ENCODE results near the gene TSLP. TPM values are rescaled to one million over a fixed set of nuclear protein-coding genes. Genes with fewer than 3 reads are reported as not detected.

The TSLP gene
- total RNA-seq, 1 experiment from 2014 or later, result not detected

DNA sequence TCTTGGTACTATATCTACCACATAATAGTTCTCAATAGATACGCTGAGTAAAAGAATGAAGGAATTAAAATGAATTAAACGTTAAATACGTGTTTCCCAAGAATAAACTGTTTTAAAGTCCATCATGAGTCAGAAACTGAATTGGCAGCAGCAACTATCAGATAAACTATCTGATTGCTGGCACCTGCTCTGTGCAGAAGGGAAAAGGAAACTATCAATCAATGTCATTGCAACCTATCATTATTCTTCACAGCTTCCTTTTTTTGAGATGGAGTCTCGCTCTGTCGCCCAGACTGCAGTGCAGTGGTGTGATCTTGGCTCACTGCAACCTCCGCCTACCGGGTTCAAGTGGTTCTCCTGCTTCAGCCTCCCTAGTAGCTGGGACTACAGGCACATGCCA lies 11.8 kb downstream of the TSLP start:
- POLR2A ChIA-PET (ENCODE audit: unreplicated experiment), result no interaction called here
- Histone ChIP-seq H3K36me3 (ENCODE audit: low read depth, low read length) (no peaks in the 10 kb centered on the region), H3K79me2 (ENCODE audit: low read length) (no peaks in the 10 kb centered on the region), H4K20me1 (ENCODE audit: low read length) (no peaks in the 10 kb centered on the region), H3K27me3 (ENCODE audit: low read length) (no peaks in the 10 kb centered on the region), H3F3A (ENCODE audit: low read length, unreplicated experiment) (no peaks in the 10 kb centered on the region), H3K9me2 (replicated peaks; ENCODE audit: low read length) (no peaks in the 10 kb centered on the region), H3K4me3 (ENCODE audit: low read length) (no peak overlapping the region), H3K9ac (ENCODE audit: low read length) (no peak overlapping the region), H2AFZ (ENCODE audit: low read length) (no peak overlapping the region), H3K9me3 (ENCODE audit: low read length) (no peaks in the 10 kb centered on the region), H3K27ac (ENCODE audit: low read length) (no peak overlapping the region), H3K4me2 (ENCODE audit: low read length) (no peak overlapping the region), H3K4me1 (ENCODE audit: insufficient read depth, low read length) (no peaks in the 10 kb centered on the region)
- TF ChIP-seq EZH2 (IDR thresholded peaks at IDR 0.05; ENCODE audit: low read length, unreplicated experiment) (no peak), EZH2phosphoT487 (IDR thresholded peaks at IDR 0.05; ENCODE audit: borderline replicate concordance, low read length) (no peak)
- TF ChIP-seq, protein P1, sequence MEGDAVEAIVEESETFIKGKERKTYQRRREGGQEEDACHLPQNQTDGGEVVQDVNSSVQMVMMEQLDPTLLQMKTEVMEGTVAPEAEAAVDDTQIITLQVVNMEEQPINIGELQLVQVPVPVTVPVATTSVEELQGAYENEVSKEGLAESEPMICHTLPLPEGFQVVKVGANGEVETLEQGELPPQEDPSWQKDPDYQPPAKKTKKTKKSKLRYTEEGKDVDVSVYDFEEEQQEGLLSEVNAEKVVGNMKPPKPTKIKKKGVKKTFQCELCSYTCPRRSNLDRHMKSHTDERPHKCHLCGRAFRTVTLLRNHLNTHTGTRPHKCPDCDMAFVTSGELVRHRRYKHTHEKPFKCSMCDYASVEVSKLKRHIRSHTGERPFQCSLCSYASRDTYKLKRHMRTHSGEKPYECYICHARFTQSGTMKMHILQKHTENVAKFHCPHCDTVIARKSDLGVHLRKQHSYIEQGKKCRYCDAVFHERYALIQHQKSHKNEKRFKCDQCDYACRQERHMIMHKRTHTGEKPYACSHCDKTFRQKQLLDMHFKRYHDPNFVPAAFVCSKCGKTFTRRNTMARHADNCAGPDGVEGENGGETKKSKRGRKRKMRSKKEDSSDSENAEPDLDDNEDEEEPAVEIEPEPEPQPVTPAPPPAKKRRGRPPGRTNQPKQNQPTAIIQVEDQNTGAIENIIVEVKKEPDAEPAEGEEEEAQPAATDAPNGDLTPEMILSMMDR (conservative IDR thresholded peaks at IDR 0.05; ENCODE audit: low read depth, low read length), result no peak
- DNase-seq (no peak), ATAC-seq (no peak)
- intact Hi-C loops (cut with micrococcal nuclease), result no loop called here
- CTCF ChIA-PET, result no interaction called here
- BruUV-seq (replicated peaks), result no TSS peak

DNA sequence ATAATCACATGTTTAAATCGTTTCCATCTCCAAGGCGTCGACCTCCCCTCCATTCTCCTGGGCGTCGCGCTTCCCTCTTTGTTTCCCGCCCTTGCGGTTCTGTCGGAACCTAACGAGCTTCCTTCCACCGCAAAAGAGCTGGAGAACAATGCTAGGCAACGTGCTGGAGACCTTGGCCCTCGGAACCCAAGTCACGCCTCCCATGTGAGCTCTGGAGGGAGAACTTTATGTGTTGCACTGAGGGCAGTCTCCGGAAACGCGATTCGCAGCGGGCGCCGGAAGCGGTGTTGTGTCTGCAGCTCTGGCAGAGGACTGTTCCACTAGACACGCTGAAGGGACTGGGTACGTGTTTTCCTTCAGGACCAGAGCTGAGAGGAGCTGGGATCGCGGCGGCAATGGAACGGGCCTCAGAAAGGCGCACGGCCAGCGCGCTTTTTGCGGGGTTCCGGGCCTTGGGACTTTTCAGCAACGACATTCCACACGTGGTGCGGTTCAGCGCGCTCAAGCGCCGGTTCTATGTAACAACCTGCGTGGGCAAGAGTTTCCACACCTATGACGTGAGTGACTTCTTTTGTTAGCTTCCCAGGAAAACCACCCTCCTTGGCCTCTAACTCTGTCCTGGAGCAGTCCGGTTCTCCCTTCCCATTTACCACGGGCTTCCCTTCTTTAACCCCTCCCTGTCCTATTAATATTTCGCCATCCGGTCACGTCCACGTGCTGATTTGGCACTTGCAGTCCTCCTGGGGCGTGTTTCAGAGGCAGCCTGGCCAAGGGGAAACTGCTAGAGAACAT lies 20.7 kb downstream of the TSLP start, which contains the start of gene WDR36:
Gene WDR36 (plus strand): TSS at position 287 of the 792 bp plus-strand sequence. CDS start 109 bp downstream, at position 396.
- Histone ChIP-seq H3K79me2 (ENCODE audit: low read length) (peaks cover 46% of the 10 kb centered on the region), H3K4me1 (ENCODE audit: insufficient read depth, low read length) (peaks cover 16% of the 10 kb centered on the region), H3K36me3 (ENCODE audit: low read depth, low read length) (peaks cover 22% of the 10 kb centered on the region; the same call in 1 of the 2 replicates), H3K9ac (ENCODE audit: low read length) (peak within 1 kb of the TSS; percentile 95), H3K4me3 (ENCODE audit: low read length) (peak within 1 kb of the TSS; percentile 95), H2AFZ (ENCODE audit: low read length) (peak within 1 kb of the TSS; percentile 94), H3K9me2 (replicated peaks; ENCODE audit: low read length) (no peaks in the 10 kb centered on the region), H3K27me3 (ENCODE audit: low read length) (no peaks in the 10 kb centered on the region), H3K27ac (ENCODE audit: low read length) (peak within 1 kb of the TSS; percentile 65), H3K4me2 (ENCODE audit: low read length) (peak within 1 kb of the TSS; percentile 98), H4K20me1 (ENCODE audit: low read length) (peaks cover 29% of the 10 kb centered on the region), H3K9me3 (ENCODE audit: low read length) (no peaks in the 10 kb centered on the region), H3F3A (ENCODE audit: low read length, unreplicated experiment) (no peaks in the 10 kb centered on the region)
- ChIA-PET POLR2A (ENCODE audit: unreplicated experiment) (no interaction called here), CTCF (no interaction called here)
- BruUV-seq (replicated peaks), result TSS peak; percentile 65
- ATAC-seq (peak; percentile 89), DNase-seq (peak; percentile 93)
- intact Hi-C loops (cut with micrococcal nuclease), result loop anchor here (1.0 to 2.0 kb wide), 2 partner anchors 17 to 353 kb away; partner anchors contain the start of gene SLC25A46
- no peak for TF ChIP-seq EZH2 (IDR thresholded peaks at IDR 0.05; ENCODE audit: low read length, unreplicated experiment)
- TF ChIP-seq, protein P1 (conservative IDR thresholded peaks at IDR 0.05; ENCODE audit: low read depth, low read length), result no peak
- TF ChIP-seq EZH2phosphoT487 (IDR thresholded peaks at IDR 0.05; ENCODE audit: borderline replicate concordance, low read length), result no peak

DNA sequence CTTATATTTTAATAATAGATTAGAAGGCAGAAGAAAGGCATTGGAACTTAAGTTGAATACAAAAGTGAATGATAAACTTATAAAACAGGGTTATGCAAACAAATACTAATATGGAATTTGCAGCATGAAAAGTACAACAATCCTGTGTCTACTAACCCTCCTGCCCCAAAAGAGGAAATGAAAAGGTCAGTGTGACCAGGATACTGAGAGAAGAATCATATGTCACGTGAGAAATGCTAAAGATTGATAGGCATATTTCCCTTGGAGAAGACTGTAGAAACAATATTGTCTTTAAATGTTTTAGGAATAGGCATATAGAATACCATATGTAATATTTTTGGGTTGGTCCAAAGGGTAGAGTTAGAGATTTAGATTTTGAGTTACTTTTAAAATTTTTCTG lies 24.5 kb downstream of the TSLP start:
- no peak overlapping the region for H2AFZ ChIP-seq (ENCODE audit: low read length)
- ATAC-seq, result no peak
- peaks cover 55% of the 10 kb centered on the region for H3K36me3 ChIP-seq (ENCODE audit: low read depth, low read length)
- no TSS peak for BruUV-seq (replicated peaks)
- no peak for DNase-seq
- H3K4me3 ChIP-seq (ENCODE audit: low read length), result no peak overlapping the region
- H4K20me1 ChIP-seq (ENCODE audit: low read length), result peaks cover 29% of the 10 kb centered on the region
- no peaks in the 10 kb centered on the region for H3F3A ChIP-seq (ENCODE audit: low read length, unreplicated experiment)
- peaks cover 16% of the 10 kb centered on the region for H3K4me1 ChIP-seq (ENCODE audit: insufficient read depth, low read length)
- H3K9ac ChIP-seq (ENCODE audit: low read length), result no peak overlapping the region
- no peak overlapping the region for H3K27ac ChIP-seq (ENCODE audit: low read length)
- H3K9me2 ChIP-seq (replicated peaks; ENCODE audit: low read length), result no peaks in the 10 kb centered on the region
- H3K79me2 ChIP-seq (ENCODE audit: low read length), result peaks cover 62% of the 10 kb centered on the region
- H3K4me2 ChIP-seq (ENCODE audit: low read length), result no peak overlapping the region
- CTCF ChIA-PET, result no interaction called here
- H3K27me3 ChIP-seq (ENCODE audit: low read length), result no peaks in the 10 kb centered on the region
- POLR2A ChIA-PET (ENCODE audit: unreplicated experiment), result no interaction called here
- H3K9me3 ChIP-seq (ENCODE audit: low read length), result no peaks in the 10 kb centered on the region
- TF ChIP-seq, protein P1 (conservative IDR thresholded peaks at IDR 0.05; ENCODE audit: low read depth, low read length), result no peak
- intact Hi-C loops (cut with micrococcal nuclease), result no loop called here

Measured in PC-3 (cell line).